GM12873 (cell line): ENCODE measurements around the gene EHD2.

Experiments used
- CTCF ChIP-seq: IDR thresholded peaks from 2 replicates; pipeline ENCODE4 v1.5.1; 2012; ENCODE audit warnings: low read depth, mild to moderate bottlenecking, moderate library complexity, low read length, control low read depth; ENCODE audit not compliant: insufficient read depth; ENCODE audit errors: missing control alignments

Gene EHD2

GRCh38 chr19:47713046-47714021 is at the start of gene EHD2:
EHD2 (plus strand) TSS chr19:47713422; CDS start chr19:47716613, 3,191 bp downstream.
- peak; percentile 84 for TF ChIP-seq CTCF

GRCh38 chr19:47663435-47663910 is 49.7 kb upstream of the EHD2 start:
- TF ChIP-seq CTCF: no peak

GRCh38 chr19:47663911-47664771 is 49.1 kb upstream of the EHD2 start:
- TF ChIP-seq CTCF: no peak

GRCh38 chr19:47670736-47671135 is 42.5 kb upstream of the EHD2 start:
- no peak for TF ChIP-seq CTCF

- TF ChIP-seq CTCF: no peak
Measured at GRCh38 chr19:47671499-47671898, 41.7 kb upstream of the EHD2 start.

- TF ChIP-seq CTCF: no peak
Measured at GRCh38 chr19:47673426-47673825, 39.8 kb upstream of the EHD2 start.

- no peak for TF ChIP-seq CTCF
Measured at GRCh38 chr19:47674548-47674947, 38.7 kb upstream of the EHD2 start.
